ACC112 (cell line): Measurements from ENCODE around the gene CENPX.

Experiments used
- H2AFZ ChIP-seq: fragments of 200-600 bp; sonication (generic); one replicate; pipeline ENCODE4 v1.6.0; 2017; ENCODE audit warnings: antibody characterized with exemption, low read length; ENCODE audit not compliant: unreplicated experiment
- H3K27ac ChIP-seq: fragments of 200-600 bp; sonication (generic); 2 replicates; pipeline ENCODE4 v1.5.1; 2014; ENCODE audit warnings: low read depth, mild to moderate bottlenecking, antibody characterized with exemption, low read length, moderate library complexity
- H3K27me3 ChIP-seq: fragments of 200-600 bp; sonication (generic); 2 replicates; pipeline ENCODE4 v1.6.1; 2014; ENCODE audit warnings: mild to moderate bottlenecking, antibody characterized with exemption, low read length, moderate library complexity, mixed read lengths; ENCODE audit not compliant: insufficient read depth
- H3K36me3 ChIP-seq: fragments of 200-600 bp; sonication (generic); 2 replicates; pipeline ENCODE4 v1.6.1; 2016; ENCODE audit warnings: mild to moderate bottlenecking, antibody characterized with exemption, low read length, moderate library complexity, mixed read lengths; ENCODE audit not compliant: insufficient read depth
- H3K4me1 ChIP-seq: fragments of 200-600 bp; sonication (generic); one replicate; pipeline ENCODE4 v1.6.1; 2016; ENCODE audit warnings: low read length, mixed read lengths; ENCODE audit not compliant: insufficient read depth, unreplicated experiment, control insufficient read depth
- H3K4me3 ChIP-seq: fragments of 200-600 bp; sonication (generic); 2 replicates; pipeline ENCODE4 v1.5.1; 2014; ENCODE audit warnings: mild to moderate bottlenecking, low read depth, low read length
- H3K79me2 ChIP-seq: fragments of 200-600 bp; sonication (generic); one replicate; pipeline ENCODE4 v1.6.0; 2016; ENCODE audit warnings: low read length; ENCODE audit not compliant: control insufficient read depth, unreplicated experiment, insufficient read depth

CENPX gene

DNA sequence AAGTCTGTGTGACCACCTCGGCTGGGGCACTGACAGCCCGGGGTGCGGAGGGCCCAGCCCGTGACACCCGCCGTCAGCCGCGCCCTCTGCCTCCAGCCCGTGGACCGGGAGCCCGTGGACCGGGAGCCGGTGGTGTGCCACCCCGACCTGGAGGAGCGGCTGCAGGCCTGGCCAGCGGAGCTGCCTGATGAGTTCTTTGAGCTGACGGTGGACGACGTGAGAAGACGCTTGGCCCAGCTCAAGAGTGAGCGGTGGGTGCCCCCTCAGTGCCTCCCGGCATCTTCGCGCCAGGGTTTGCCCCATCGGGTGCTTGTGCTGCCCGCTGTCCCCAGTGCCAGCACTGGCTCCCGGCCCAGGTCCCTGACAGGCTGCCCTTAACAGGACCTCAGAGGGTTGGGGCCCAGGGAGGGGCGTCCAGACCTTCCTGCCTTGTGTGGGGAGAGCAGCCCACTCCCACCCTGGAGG, 13.7 kb downstream of the CENPX start:
- Histone ChIP-seq H3K27ac (no peak overlapping the region), H3K36me3 (no peaks in the 10 kb centered on the region), H2AFZ (no peak overlapping the region), H3K4me1 (peaks cover 28% of the 10 kb centered on the region), H3K4me3 (no peak overlapping the region), H3K27me3 (no peaks in the 10 kb centered on the region), H3K79me2 (no peaks in the 10 kb centered on the region)

DNA sequence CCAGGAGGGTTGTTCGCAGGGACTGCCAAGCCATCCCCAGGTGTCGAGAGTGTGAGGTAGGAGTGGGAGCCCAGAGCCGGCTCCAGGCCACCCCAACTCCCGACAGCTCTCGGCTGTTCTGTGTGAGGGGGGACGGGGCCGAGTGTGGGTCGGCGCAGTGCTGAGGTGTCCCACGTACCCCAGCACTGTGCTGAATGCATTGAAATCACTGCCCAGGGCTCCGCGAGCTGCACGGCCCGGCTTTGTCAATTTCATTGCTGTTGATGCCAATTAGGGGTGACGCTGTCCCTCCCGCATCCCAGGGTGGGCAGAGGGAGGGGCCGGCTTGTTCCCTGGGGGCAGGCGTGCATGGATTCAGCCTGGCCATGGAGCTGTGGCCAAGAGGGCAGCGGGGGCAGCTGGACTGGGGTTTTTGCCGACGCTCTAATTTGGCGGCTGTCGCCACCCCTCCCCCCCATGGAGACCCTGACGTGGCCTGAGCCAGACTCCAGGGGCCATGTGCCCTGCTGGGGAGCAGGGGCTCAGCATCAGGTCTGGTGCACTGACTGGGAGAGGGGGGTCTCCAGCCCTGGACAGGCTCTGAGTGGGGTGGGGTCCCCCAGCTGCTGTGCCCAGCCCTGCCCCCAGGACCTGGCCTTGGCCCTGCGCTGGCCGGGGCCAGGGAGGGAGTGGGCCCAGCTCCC, 14.3 kb downstream of the CENPX start:
- H3K36me3 ChIP-seq: no peaks in the 10 kb centered on the region
- H3K4me1 ChIP-seq: peaks cover 31% of the 10 kb centered on the region
- H3K27me3 ChIP-seq: no peaks in the 10 kb centered on the region
- no peak overlapping the region for H3K27ac ChIP-seq
- H3K79me2 ChIP-seq: no peaks in the 10 kb centered on the region
- H2AFZ ChIP-seq: no peak overlapping the region
- no peak overlapping the region for H3K4me3 ChIP-seq

DNA sequence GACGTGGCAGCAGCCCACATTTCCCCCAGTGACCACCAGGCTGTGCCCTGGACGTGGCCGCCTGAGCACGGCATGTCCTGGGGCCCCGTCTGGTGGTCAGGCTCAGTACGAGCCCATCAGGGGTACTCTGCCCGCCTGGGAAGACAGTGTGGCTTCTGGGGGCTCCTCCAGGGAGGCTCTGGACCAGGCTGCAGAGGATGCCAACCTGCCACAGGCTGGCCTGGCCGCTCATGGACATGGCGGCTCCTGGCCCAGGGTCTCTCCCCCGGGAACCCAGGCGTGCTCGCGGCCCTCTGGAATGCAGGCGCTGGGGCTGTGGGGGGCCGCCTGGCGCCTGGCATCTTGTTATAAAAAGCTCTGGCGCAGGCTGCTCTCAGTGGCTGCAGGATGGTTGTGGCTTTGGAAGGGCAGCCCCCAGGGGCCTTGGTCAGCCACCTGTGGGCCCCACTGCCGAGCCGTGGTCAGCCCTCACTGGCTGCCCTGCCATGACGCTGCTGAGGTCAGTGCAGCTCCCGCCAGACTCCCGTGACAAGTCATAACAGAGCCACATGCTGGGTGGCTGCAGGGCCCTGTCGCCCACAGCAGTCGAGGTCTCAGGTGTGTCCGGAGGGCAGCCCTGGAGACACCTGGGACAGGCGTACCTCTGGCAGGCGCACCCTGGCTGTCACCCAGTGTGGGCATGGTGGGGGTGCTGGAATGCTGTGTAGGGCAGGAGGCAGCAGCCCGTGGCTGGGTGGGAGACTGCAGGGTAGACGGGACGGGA, 15.0 kb downstream of the CENPX start:
- H3K4me1 ChIP-seq: peaks cover 38% of the 10 kb centered on the region
- H3K4me3 ChIP-seq: no peak overlapping the region
- H3K27me3 ChIP-seq: no peaks in the 10 kb centered on the region
- H3K79me2 ChIP-seq: no peaks in the 10 kb centered on the region
- H3K27ac ChIP-seq: no peak overlapping the region
- H2AFZ ChIP-seq: no peak overlapping the region
- H3K36me3 ChIP-seq: no peaks in the 10 kb centered on the region

DNA sequence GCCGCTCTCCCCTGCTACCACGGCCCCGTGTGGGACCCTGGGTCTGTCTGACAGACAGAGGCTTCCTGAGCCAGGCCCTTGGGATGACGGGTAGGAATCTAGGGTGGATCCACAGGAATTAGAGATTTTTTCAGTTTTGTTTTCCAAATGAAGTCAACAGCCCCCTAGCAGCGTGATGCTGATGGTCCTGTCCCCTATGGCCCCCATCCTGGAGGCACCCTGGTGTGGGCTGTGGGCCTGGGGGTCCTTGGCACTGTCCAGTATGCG, 15.5 kb downstream of the CENPX start:
- Histone ChIP-seq H3K4me1 (peaks cover 39% of the 10 kb centered on the region), H3K27me3 (no peaks in the 10 kb centered on the region), H2AFZ (no peak overlapping the region), H3K36me3 (no peaks in the 10 kb centered on the region), H3K79me2 (no peaks in the 10 kb centered on the region), H3K27ac (no peak overlapping the region), H3K4me3 (no peak overlapping the region)

DNA sequence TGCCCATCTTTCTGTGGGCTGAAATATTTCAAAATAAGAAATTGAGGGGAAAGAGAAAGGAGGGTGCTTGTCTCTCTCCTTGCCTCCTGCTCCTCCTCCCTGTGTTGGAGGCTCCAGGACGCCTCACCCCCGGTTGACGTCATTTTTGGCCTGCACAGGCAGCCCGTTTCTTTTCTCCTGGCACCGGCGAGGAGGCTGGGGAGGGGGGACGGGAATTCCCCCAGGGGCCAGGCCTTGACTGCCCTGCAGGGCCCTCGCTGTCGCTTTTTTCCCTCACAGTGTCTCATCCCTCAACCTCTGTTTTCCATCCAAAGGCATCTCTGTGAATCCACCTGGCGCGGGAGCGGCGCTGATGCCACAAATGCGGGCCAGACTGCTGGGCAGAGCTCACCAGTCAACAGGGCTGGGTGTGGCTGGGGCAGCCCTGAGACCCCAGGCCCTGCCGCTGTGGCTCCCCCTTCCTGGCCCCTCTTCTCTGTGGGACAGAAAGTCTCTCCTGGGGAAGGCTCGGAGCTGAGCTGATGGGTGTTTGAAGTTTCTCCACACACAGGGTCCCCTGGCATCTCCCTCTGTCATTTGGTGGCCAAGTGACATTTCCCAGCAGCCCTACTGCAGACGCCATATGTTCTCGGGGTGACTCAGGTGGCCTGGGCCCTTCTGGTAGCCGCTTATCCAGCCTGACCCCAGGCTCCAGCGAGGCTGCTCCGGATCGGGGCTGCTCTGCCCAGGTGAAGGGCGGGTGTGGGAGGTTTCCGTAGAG, 16.0 kb downstream of the CENPX start:
- no peaks in the 10 kb centered on the region for H3K79me2 ChIP-seq
- H3K4me1 ChIP-seq: peaks cover 39% of the 10 kb centered on the region
- no peaks in the 10 kb centered on the region for H3K27me3 ChIP-seq
- no peaks in the 10 kb centered on the region for H3K36me3 ChIP-seq
- no peak overlapping the region for H3K4me3 ChIP-seq
- no peak overlapping the region for H2AFZ ChIP-seq
- no peak overlapping the region for H3K27ac ChIP-seq

DNA sequence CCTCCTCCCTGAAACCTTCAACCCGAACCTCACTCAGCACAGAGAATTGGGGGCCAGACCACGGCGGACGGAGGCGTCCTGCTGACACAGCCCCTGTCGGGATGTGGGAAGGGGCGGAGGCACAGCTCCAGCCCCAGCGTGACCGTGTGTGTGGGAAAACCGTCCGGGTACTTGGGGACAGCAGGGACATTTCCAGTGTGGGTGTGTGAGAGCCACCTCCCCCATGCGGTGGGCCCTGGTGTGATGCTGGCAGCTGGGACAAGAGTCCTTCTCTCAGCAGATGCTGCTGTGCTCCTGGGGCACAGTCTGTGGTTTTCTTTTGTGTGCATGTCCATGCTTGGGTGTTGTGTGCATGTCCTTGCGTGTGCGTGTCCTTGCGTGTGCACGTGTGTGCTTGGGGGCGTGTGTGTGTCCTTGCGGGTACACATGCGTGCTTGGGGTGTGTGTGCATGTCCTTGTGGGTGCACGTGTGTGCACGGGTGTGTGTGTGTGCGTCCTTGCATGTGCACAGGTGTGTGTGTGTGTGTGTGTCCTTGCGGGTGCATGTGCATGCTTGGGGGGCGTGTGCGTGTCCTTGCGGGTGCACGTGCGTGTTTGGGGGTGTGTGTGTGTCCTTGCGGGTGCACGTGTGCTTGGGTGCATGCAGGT, 16.9 kb downstream of the CENPX start:
- Histone ChIP-seq H3K79me2 (no peaks in the 10 kb centered on the region), H3K27ac (no peak overlapping the region), H2AFZ (no peak overlapping the region), H3K4me1 (peaks cover 39% of the 10 kb centered on the region), H3K4me3 (no peak overlapping the region), H3K36me3 (no peaks in the 10 kb centered on the region), H3K27me3 (no peaks in the 10 kb centered on the region)

DNA sequence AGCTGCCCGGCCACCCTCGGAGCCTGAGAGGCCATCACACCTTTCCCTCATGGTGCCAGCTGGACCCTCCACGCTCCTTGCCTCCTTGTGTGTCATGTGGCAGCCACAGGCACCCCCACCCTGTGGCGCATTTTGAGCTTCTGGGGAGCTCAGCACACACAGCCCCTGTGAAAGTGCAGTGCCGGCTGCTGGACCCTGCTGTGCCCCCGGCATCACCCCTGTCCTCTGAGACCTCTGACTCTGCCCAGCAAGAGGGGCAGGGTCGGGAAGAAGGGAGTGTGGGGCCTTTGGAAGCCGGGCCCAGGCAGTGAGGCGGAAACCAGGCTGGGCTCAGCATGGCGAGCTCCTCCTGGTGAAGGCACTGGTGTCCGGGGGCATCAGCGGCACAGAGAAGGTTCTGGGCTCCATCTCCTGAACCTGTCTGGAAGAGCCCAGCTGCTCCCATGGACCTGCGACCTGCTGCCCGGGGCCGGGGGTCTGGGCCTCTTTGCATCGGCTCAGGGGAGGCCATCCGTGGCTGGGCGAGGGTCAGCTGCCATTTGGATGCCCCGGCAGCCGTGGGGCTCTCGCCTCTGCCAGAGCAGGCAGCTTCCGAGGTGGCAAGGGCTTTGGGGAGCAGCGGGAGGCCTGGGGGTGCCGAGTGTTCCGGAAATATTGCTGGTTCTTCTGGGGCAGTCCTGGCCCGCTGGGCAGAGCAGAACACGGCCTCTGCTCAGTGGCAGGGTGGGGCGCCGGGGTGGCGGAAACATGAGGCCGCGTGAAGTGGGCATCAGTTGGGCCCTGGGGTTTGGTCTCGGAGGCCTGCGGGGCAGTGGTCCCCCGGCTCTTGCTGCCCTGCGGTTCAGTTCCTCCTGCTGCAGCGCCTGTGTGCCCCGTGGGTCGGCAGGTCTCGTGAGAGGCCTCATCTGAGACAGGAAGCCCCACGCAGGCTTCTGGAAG, 17.9 kb downstream of the CENPX start:
- H3K79me2 ChIP-seq: no peaks in the 10 kb centered on the region
- no peak overlapping the region for H2AFZ ChIP-seq
- peaks cover 39% of the 10 kb centered on the region for H3K4me1 ChIP-seq
- no peaks in the 10 kb centered on the region for H3K27me3 ChIP-seq
- peak overlapping the region; percentile 77 for H3K27ac ChIP-seq
- no peaks in the 10 kb centered on the region for H3K36me3 ChIP-seq
- H3K4me3 ChIP-seq: no peak overlapping the region

DNA sequence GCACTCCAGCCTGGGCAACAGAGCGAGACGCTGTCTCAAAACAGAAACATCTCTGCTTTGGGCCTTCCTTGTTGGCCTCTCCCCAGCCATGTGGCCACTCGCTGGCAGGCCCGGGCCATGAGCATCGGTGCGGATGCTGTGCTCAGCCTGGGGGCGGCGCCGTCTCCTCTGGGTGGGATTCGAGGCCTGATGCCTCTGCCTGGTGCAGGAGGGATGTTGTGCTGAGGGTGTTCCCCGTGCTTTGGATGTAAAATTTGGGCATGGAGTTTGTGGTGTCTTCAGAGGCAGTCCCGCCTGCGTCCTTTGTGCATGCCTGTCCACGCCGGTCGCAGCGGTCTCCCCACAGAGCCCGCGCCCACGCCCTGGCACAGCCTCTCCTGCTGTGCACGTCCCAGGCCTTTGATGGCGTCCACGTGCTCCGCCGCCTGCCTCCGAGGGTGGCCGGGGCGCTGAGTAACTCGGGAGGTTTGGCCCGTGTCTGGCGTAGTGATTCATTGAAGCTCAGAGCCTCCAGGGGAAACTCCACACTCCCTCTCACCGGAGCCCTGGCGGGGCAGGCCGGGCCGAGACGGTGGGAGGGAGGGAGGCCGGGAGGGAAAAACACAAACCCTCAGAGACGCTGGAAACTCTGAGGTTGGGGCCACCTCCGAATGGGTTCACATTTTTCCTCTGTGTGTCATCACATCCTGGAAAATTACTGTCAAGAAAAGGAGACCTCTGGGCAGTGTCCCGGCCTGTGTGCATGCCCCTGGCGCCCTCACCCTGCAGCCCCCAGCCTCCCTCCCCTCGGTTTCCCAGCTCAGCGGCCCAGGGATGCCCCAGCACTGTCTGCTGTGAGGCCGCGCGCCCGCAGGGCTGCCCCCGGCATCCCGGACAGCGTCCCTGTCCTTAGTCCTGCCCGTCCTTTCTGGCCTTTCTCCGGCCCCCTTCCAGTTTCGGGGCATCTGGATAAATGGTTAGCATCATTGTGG, 19.0 kb downstream of the CENPX start:
- Histone ChIP-seq H3K27ac (peak overlapping the region; percentile 77), H3K27me3 (no peaks in the 10 kb centered on the region), H3K79me2 (no peaks in the 10 kb centered on the region), H2AFZ (peak overlapping the region; percentile 48), H3K4me3 (peak overlapping the region; percentile 8; the same call in 1 of the 2 replicates), H3K36me3 (no peaks in the 10 kb centered on the region), H3K4me1 (peaks cover 39% of the 10 kb centered on the region)

DNA sequence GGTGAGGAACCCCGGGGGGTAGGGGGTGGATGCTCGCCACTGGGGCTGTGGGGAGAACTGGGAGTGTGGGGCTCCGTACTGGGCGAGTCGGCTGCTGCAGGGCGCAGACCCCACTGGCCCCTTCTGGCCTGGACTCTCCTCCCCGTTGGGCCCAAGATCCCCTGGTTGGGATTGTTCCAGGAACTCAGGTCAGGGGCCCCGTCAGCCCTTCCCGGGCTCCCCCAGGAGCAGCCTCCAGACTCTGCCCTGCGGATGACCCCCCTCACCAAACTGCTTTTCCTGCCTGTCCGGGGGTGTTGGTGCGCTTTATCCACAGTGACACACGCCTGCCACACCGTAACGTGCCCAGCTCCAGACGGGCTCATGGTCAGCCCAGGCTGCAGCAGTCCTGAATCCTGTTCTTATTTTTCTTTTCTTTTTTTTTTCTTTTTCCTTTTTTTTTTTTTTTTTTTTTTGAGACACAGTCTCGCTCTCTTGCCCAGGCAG, 21.1 kb downstream of the CENPX start:
- Histone ChIP-seq H3K4me3 (no peak overlapping the region), H2AFZ (no peak overlapping the region), H3K27ac (no peak overlapping the region), H3K4me1 (peaks cover 35% of the 10 kb centered on the region), H3K79me2 (no peaks in the 10 kb centered on the region), H3K27me3 (no peaks in the 10 kb centered on the region), H3K36me3 (no peaks in the 10 kb centered on the region)
